Activated CD8-positive, alpha-beta T cell treated with anti-CD3 and anti-CD28 coated beads for 36 hours (primary cell): ENCODE results near the gene PANK4. TPM values are rescaled to one million over a fixed set of nuclear protein-coding genes. Genes with fewer than 3 reads are reported as not detected.

Experiments
- ATAC-seq: fragments of 200-7000 bp; cut with Tn5 transposase; one replicate; pipeline ENCODE4 v1.10.0; 2021; ENCODE audit warnings: mild to moderate bottlenecking, moderate library complexity
- CTCF ChIA-PET: fragments of 350-600 bp; sonication (Branson Sonifier 250); formaldehyde crosslinking; loops from one replicate; lab custom pipeline; 2021; ENCODE audit warnings: antibody characterized with exemption; lab: Charles Lee
- POLR2A ChIA-PET: fragments of 350-600 bp; sonication (Branson Sonifier 250); formaldehyde crosslinking; loops from one replicate; lab custom pipeline; 2021; ENCODE audit warnings: antibody characterized with exemption; lab: Charles Lee
- DNase-seq: peaks from one replicate; pipeline ENCODE4 v3.0.0-alpha.2; 2020
- H3K27ac Mint-ChIP-seq: one replicate; pipeline ENCODE4 v1.8.0; 2021; ENCODE audit warnings: mild to moderate bottlenecking, mixed read lengths
- H3K27me3 Mint-ChIP-seq: one replicate; pipeline ENCODE4 v1.8.0; 2021; ENCODE audit warnings: mixed read lengths
- H3K36me3 Mint-ChIP-seq: one replicate; pipeline ENCODE4 v1.8.0; 2021; ENCODE audit warnings: low read depth, mixed read lengths
- H3K4me1 Mint-ChIP-seq: one replicate; pipeline ENCODE4 v1.8.0; 2021; ENCODE audit warnings: low read depth, mixed read lengths
- H3K4me3 Mint-ChIP-seq: one replicate; pipeline ENCODE4 v1.8.0; 2021; ENCODE audit warnings: mild to moderate bottlenecking, moderate library complexity, mixed read lengths
- H3K9me3 Mint-ChIP-seq: one replicate; pipeline ENCODE4 v1.8.0; 2021; ENCODE audit warnings: mixed read lengths
- intact Hi-C: fragments of 100-400 bp; cut with micrococcal nuclease; formaldehyde crosslinking; loops from one replicate; pipeline ENCODE4 v1.10.0; 2022
- total RNA-seq, 2 experiments: library from RNA; stranded (reverse); gene quantifications; one replicate each; pipeline ENCODE4 v1.2.3, GENCODE V29; 2021
- TF ChIP-seq, protein P1 (sequence below): fragments of 200-600 bp; IDR thresholded peaks from one replicate; pipeline ENCODE4 v1.8.0; 2022; ENCODE audit warnings: antibody characterized with exemption, mild to moderate bottlenecking

The PANK4 gene
- total RNA-seq, 2 experiments from 2014 or later, result 39.0 to 40.6 TPM

DNA sequence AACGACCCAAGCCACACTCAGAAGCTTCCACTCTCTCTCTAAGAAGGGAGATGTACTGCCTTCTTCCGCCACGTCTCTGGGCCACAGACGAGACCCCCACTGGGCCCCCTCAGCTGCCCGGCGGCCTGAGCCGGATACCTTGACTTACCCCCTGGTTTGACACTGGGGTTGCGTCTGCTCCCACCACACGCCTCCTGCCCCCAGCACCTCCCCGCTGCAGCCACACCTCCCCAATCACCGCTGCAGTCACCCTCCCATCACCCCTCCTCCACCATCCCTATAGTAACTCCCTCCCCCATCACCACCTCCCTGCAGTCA lies 10.7 kb downstream of the PANK4 start:
- TF ChIP-seq, protein P1, sequence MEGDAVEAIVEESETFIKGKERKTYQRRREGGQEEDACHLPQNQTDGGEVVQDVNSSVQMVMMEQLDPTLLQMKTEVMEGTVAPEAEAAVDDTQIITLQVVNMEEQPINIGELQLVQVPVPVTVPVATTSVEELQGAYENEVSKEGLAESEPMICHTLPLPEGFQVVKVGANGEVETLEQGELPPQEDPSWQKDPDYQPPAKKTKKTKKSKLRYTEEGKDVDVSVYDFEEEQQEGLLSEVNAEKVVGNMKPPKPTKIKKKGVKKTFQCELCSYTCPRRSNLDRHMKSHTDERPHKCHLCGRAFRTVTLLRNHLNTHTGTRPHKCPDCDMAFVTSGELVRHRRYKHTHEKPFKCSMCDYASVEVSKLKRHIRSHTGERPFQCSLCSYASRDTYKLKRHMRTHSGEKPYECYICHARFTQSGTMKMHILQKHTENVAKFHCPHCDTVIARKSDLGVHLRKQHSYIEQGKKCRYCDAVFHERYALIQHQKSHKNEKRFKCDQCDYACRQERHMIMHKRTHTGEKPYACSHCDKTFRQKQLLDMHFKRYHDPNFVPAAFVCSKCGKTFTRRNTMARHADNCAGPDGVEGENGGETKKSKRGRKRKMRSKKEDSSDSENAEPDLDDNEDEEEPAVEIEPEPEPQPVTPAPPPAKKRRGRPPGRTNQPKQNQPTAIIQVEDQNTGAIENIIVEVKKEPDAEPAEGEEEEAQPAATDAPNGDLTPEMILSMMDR, result no peak
- H3K9me3 Mint-ChIP-seq, result no peaks in the 10 kb centered on the region
- no peaks in the 10 kb centered on the region for H3K4me1 Mint-ChIP-seq
- CTCF ChIA-PET, result no interaction called here
- intact Hi-C loops, result no loop called here
- H3K36me3 Mint-ChIP-seq, result peaks cover 13% of the 10 kb centered on the region
- POLR2A ChIA-PET, result interaction anchor here (1.0 kb wide), 1 partner anchor 41 kb away, joined by 3 read pairs; the partner anchor contains the start of gene TNFRSF14
- ATAC-seq, result no peak
- H3K27me3 Mint-ChIP-seq, result no peaks in the 10 kb centered on the region
- no peak overlapping the region for H3K27ac Mint-ChIP-seq
- DNase-seq, result no peak
- H3K4me3 Mint-ChIP-seq, result no peak overlapping the region

DNA sequence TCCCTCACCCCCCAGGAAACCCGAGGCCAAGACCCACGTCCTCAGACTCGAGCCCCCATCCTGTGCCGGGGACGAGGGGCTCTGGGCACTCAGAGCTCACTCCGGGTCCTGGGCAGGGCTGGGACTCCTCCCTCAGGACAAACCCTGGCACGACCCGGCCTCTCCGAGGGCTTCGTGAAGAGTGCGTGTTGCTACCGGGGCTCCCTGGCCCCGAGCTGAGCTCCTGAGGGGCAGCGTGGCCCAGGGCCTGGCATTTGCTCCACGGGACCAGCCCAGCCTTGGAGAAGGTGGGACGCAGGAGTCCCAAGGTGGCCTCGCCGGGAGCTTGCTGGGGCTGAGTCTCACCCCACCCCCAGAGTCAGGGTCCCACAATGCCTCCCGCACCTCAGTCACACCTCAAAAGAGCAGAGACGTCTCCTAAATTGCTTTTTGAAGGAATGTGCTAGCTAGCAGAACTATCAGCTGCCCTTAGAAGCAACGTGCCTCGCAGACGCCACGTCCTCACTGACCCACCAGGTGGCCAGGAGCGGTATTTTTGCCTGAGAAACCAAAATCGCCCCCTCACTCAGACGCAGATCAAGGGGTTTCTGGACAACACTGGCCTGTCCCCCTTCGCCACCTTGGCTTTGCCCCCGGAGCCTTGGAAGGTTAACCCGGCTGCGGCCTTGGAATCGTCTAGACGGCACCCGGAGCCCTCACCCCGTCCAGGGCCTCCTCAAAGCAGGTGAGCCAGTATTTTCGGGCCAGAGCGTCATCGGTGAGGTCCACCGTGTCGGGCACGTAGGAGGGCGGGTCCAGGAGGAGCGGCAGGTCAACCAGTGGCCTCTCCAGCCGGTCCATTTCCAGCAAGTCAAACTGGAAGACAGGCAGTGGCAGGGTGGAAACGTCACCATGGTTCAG lies 11.3 kb downstream of the PANK4 start:
- no peak overlapping the region for H3K4me3 Mint-ChIP-seq
- H3K4me1 Mint-ChIP-seq, result no peaks in the 10 kb centered on the region
- H3K27me3 Mint-ChIP-seq, result no peaks in the 10 kb centered on the region
- no peaks in the 10 kb centered on the region for H3K9me3 Mint-ChIP-seq
- peaks cover 11% of the 10 kb centered on the region for H3K36me3 Mint-ChIP-seq
- POLR2A ChIA-PET, result interaction anchor here (0.6 to 1.0 kb wide), 2 partner anchors 41 to 73 kb away, joined by 3 read pairs; partner anchors contain the start of gene TNFRSF14
- intact Hi-C loops, result no loop called here
- ATAC-seq (no peak), DNase-seq (no peak)
- TF ChIP-seq, protein P1, result no peak
- no peak overlapping the region for H3K27ac Mint-ChIP-seq
- CTCF ChIA-PET, result interaction anchor here (0.9 kb wide), 1 partner anchor 11 kb away, joined by 3 read pairs; the partner anchor contains the start of gene PANK4

DNA sequence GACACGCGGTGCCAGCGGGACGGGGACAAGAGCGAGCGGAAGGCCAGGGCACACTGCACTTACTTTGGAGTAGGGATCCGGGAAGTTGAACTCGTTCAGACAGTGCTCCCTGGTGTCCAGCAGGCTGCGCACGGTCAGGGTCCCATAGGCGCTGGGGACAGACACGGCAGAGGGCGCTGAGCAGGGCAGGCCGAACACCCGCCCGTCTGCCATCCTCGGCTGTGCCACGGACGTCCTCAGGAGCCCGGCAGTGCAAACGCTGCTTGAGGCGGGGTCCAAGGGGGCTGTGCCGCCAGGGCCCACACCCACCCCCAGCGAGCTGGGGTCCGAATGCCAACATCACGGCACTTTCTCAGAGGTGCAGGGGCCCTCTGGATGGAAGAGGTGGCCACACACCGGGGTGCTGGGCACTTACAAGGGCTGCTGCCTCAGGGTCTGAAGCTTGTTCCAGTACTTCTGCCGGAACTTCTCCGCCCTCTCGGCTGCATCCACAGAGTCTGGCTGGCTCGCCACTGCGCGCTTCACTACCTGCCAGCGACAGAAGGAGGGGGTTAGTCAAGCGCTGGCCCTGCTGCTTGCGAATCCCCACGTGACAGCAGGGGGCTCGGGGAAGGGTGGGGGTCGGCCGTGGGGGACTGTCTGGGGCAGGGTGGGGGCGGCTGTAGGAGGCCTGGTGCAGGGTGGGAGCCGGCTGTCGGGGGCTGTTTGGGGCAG lies 12.3 kb downstream of the PANK4 start:
- intact Hi-C loops, result no loop called here
- Mint-ChIP-seq H3K27ac (no peak overlapping the region), H3K9me3 (no peaks in the 10 kb centered on the region), H3K27me3 (no peaks in the 10 kb centered on the region), H3K4me3 (no peak overlapping the region), H3K36me3 (peaks cover 11% of the 10 kb centered on the region), H3K4me1 (no peaks in the 10 kb centered on the region)
- DNase-seq (no peak), ATAC-seq (no peak)
- CTCF ChIA-PET, result no interaction called here
- TF ChIP-seq, protein P1, result no peak
- POLR2A ChIA-PET, result no interaction called here

DNA sequence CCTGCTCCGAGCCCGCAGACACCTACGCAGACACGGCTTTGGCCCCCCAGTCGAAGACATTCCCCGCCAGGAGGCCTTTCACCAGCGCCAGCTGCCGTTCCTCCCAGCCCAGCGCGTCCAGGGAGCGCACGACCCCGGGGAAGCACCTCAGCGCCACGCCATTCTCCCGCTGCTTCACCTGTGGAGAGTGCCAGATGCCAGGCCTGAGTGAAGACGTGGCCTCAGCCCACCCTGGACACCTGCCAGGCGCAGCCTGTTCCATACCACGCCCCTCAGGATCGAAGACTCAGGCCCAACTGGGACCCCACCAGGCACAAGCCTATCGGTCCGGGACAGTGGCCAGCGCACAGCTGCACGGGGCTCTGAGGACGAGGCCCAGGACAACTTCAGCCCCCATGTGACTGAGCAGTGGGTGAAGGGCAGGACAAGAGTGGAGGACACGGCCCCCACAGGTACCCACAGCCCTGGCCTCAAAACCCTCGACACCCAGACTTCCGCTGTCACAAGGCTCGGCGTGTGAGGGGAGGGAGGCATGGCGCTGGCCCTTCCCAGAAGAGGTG lies 13.5 kb downstream of the PANK4 start:
- Mint-ChIP-seq H3K4me1 (no peaks in the 10 kb centered on the region), H3K4me3 (no peak overlapping the region), H3K9me3 (no peaks in the 10 kb centered on the region), H3K27ac (no peak overlapping the region), H3K27me3 (no peaks in the 10 kb centered on the region), H3K36me3 (peaks cover 8% of the 10 kb centered on the region)
- POLR2A ChIA-PET, result no interaction called here
- intact Hi-C loops, result no loop called here
- TF ChIP-seq, protein P1, result no peak
- DNase-seq (no peak), ATAC-seq (no peak)
- CTCF ChIA-PET, result no interaction called here
